Esophagus muscularis mucosa (tissue), 3 donors: ENCODE measurements around the gene LDAH.

Source experiments
- POLR2AphosphoS5 ChIP-seq, 2 donors: sonication (generic); formaldehyde crosslinking; IDR thresholded peaks; one replicate each; pipeline ENCODE4 v1.6.1; 2017; ENCODE audit warnings: antibody characterized with exemption in 2 of 2
- TF ChIP-seq, protein P1 (sequence below), 3 experiments: fragments of 200-600 bp in 2 of 3; fragments of 450-650 bp in 1 of 3; sonication (generic) in 2 of 3; IDR thresholded peaks; one replicate each; pipeline ENCODE4 v1.5.1; 2017 to 2019; ENCODE audit warnings: antibody characterized with exemption in 3 of 3, mild to moderate bottlenecking in 2 of 3, moderate library complexity in 1 of 3

DNA sequence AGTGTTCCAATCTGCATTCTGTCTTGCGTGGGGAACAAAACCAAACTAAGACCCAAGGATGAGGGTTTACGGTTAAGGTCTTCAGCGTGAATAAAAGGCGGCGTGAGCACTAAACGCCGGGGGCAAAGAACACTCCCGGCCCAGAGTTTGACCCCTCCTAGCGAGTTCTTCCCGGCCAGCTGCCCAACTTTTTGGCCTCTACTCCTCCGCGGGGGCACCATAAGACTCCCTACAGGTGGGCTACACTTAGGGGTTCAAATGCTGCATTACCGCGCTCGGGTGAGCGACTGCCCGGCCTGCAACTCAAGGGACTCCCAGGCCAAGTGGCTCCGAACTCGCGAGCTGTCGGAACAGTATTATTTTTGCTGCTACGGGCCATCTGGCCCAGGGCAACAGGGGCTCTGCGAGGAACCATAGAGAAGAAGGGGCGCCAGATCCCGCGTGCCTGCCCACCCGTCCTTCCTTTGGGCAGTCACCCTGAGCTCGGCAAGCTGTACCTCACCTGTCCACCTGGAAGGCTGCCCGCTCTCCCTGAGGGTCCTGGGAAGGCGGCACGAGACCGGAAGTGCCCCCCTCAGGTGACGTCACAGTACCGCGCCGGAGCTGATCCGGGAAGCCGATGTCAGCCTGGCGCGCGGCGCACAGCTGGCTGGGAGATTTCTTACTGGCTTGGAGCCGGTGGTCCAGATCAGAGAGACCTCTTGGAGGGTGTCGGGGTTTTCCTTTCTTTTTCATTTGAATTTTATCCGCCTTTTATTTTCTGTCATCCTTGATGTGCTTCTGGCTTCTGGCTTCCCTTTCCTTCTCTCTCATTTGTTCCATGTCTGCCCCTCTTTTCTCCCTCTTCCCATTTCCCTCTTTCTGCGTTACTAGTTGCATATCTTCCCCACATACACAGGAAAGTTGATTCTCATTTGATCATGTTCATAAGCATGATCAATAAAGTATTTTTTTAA, at the start of gene LDAH:
- peak; percentile 93 to 98 for TF ChIP-seq POLR2AphosphoS5 (IDR thresholded peaks at IDR 0.05)
- TF ChIP-seq, protein P1, sequence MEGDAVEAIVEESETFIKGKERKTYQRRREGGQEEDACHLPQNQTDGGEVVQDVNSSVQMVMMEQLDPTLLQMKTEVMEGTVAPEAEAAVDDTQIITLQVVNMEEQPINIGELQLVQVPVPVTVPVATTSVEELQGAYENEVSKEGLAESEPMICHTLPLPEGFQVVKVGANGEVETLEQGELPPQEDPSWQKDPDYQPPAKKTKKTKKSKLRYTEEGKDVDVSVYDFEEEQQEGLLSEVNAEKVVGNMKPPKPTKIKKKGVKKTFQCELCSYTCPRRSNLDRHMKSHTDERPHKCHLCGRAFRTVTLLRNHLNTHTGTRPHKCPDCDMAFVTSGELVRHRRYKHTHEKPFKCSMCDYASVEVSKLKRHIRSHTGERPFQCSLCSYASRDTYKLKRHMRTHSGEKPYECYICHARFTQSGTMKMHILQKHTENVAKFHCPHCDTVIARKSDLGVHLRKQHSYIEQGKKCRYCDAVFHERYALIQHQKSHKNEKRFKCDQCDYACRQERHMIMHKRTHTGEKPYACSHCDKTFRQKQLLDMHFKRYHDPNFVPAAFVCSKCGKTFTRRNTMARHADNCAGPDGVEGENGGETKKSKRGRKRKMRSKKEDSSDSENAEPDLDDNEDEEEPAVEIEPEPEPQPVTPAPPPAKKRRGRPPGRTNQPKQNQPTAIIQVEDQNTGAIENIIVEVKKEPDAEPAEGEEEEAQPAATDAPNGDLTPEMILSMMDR (IDR thresholded peaks at IDR 0.05), result peak in 1 of 3 experiments; percentile 12
